HEK293 (cell line): ENCODE measurements around the gene LARGE1.

Experiments used
- CTCF ChIA-PET: fragments of 350-600 bp; formaldehyde crosslinking; extraction: SDS; loops from one replicate; lab custom pipeline; 2021; ENCODE audit warnings: antibody characterized with exemption; lab: Yijun Ruan, JAX
- POLR2A ChIA-PET: fragments of 300-600 bp; formaldehyde crosslinking; extraction: SDS; loops from one replicate; lab custom pipeline; 2020; ENCODE audit warnings: antibody characterized with exemption, inconsistent platforms; lab: Yijun Ruan, JAX
- H3K27ac ChIP-seq: fragments of 200-500 bp; sonication (Bioruptor generic); 2 replicates; pipeline ENCODE4 v1.5.1; 2014; ENCODE audit warnings: low read depth, low read length, control low read depth, inconsistent platforms; ENCODE audit errors: extremely low read depth
- H3K36me3 ChIP-seq, 2 experiments: fragments of 200-500 bp in 1 of 2; sonication (Bioruptor generic) in 1 of 2; 1 replicate in 1 of 2; 2 replicates in 1 of 2; pipeline ENCODE4 v1.5.1; 2014 to 2017; ENCODE audit warnings: inconsistent platforms in 2 of 2, low read length in 2 of 2; ENCODE audit not compliant: control insufficient read depth in 2 of 2, insufficient read depth in 1 of 2
- H3K4me1 ChIP-seq: fragments of 200-500 bp; sonication (Bioruptor generic); 2 replicates; pipeline ENCODE4 v1.5.1; 2014; ENCODE audit warnings: mild to moderate bottlenecking, low read length, inconsistent platforms; ENCODE audit not compliant: control insufficient read depth, insufficient read depth
- H3K4me3 ChIP-seq: 2 replicates; pipeline ENCODE4 v1.5.1; 2011; ENCODE audit warnings: low read depth, mild to moderate bottlenecking, control low read depth, low read length, moderate library complexity
- H3K9me3 ChIP-seq: fragments of 200-500 bp; sonication (Bioruptor generic); 2 replicates; pipeline ENCODE4 v1.5.1; 2014; ENCODE audit warnings: low read depth, low read length, inconsistent platforms; ENCODE audit not compliant: control insufficient read depth, insufficient read depth
- BCL11A ChIP-seq: fragments of 450-650 bp; formaldehyde crosslinking; IDR thresholded peaks from 2 replicates; pipeline ENCODE4 v1.5.1; 2016; ENCODE audit warnings: low read depth, missing biosample characterization, missing genetic modification characterization
- ELK4 ChIP-seq: IDR thresholded peaks from 2 replicates; pipeline ENCODE4 v1.6.1; 2011; ENCODE audit warnings: mild to moderate bottlenecking, low read depth, low read length, borderline replicate concordance
- HOXA7 ChIP-seq: sonication (generic); formaldehyde crosslinking; IDR thresholded peaks from 2 replicates; pipeline ENCODE4 v1.8.1; 2022; ENCODE audit warnings: missing genetic modification reagents, borderline replicate concordance
- PATZ1 ChIP-seq: fragments of 450-650 bp; formaldehyde crosslinking; IDR thresholded peaks from 2 replicates; pipeline ENCODE4 v1.5.1; 2016; ENCODE audit warnings: missing biosample characterization, missing genetic modification characterization
- SCRT2 ChIP-seq: fragments of 450-650 bp; formaldehyde crosslinking; IDR thresholded peaks from 2 replicates; pipeline ENCODE4 v1.5.1; 2016; ENCODE audit warnings: missing biosample characterization, missing genetic modification characterization
- YY1 ChIP-seq: fragments of 450-650 bp; formaldehyde crosslinking; IDR thresholded peaks from 2 replicates; pipeline ENCODE4 v1.5.1; 2018; ENCODE audit warnings: missing biosample characterization, missing genetic modification characterization
- ZBTB26 ChIP-seq: fragments of 450-650 bp; formaldehyde crosslinking; optimal IDR thresholded peaks from 2 replicates; pipeline ENCODE3; 2016; ENCODE audit warnings: missing biosample characterization, mild to moderate bottlenecking, missing genetic modification characterization
- ZNF132 ChIP-seq: fragments of 450-650 bp; formaldehyde crosslinking; IDR thresholded peaks from 2 replicates; pipeline ENCODE4 v1.5.1; 2017; ENCODE audit warnings: missing biosample characterization, missing genetic modification characterization, borderline replicate concordance
- ZNF146 ChIP-seq: fragments of 450-650 bp; formaldehyde crosslinking; IDR thresholded peaks from 2 replicates; pipeline ENCODE4 v1.5.1; 2016; ENCODE audit warnings: missing biosample characterization, missing genetic modification characterization
- ZNF2 ChIP-seq: fragments of 450-650 bp; formaldehyde crosslinking; IDR thresholded peaks from 2 replicates; pipeline ENCODE4 v1.5.1; 2016; ENCODE audit warnings: missing biosample characterization, missing genetic modification characterization
- ZNF26 ChIP-seq: fragments of 450-650 bp; formaldehyde crosslinking; IDR thresholded peaks from 2 replicates; pipeline ENCODE4 v1.5.1; 2016; ENCODE audit warnings: missing biosample characterization, missing genetic modification characterization
- ZNF274 ChIP-seq, 2 experiments: fragments of 200-500 bp in 1 of 2; fragments of 450-650 bp in 1 of 2; sonication (Bioruptor generic) in 1 of 2; formaldehyde crosslinking in 1 of 2; IDR thresholded peaks; 2 replicates each; pipeline versions ENCODE4 v1.5.1 to v1.6.1; 2014 to 2016; ENCODE audit warnings: borderline replicate concordance in 1 of 2, inconsistent platforms in 1 of 2, low read length in 1 of 2, missing biosample characterization in 1 of 2, missing genetic modification characterization in 1 of 2
- ZNF302 ChIP-seq: fragments of 450-650 bp; formaldehyde crosslinking; IDR thresholded peaks from 2 replicates; pipeline ENCODE4 v1.5.1; 2016; ENCODE audit warnings: missing biosample characterization, missing genetic modification characterization, low read depth
- ZNF426 ChIP-seq: fragments of 450-650 bp; formaldehyde crosslinking; IDR thresholded peaks from 2 replicates; pipeline ENCODE4 v1.5.1; 2017; ENCODE audit warnings: missing biosample characterization, missing genetic modification characterization, mild to moderate bottlenecking, inconsistent platforms, moderate library complexity
- ZNF639 ChIP-seq: fragments of 450-650 bp; formaldehyde crosslinking; IDR thresholded peaks from 2 replicates; pipeline ENCODE4 v1.5.1; 2016; ENCODE audit warnings: missing biosample characterization, missing genetic modification characterization
- ZNF664 ChIP-seq: fragments of 450-650 bp; formaldehyde crosslinking; IDR thresholded peaks from 2 replicates; pipeline ENCODE4 v1.5.1; 2016; ENCODE audit warnings: missing biosample characterization, missing genetic modification characterization
- ZSCAN18 ChIP-seq: fragments of 450-650 bp; formaldehyde crosslinking; IDR thresholded peaks from 2 replicates; pipeline ENCODE4 v1.5.1; 2016; ENCODE audit warnings: missing biosample characterization, missing genetic modification characterization

LARGE1 gene

GRCh38 chr22:33573479-33573878 lies 346.8 kb downstream of the LARGE1 start:
- Histone ChIP-seq H3K27ac (no peak overlapping the region), H3K4me1 (peaks cover 9% of the 10 kb centered on the region)
- TF ChIP-seq ZNF302 (tag by site-specific recombination) (no peak), ZNF664 (no peak), ZNF426 (tag by site-specific recombination) (no peak), ZNF2 (tag by site-specific recombination) (no peak), ZNF639 (no peak), ZNF132 (tag by site-specific recombination) (no peak), ZSCAN18 (tag by site-specific recombination) (no peak)
- TF ChIP-seq, all 188 proteins: peak for 0
- POLR2A ChIA-PET, result no interaction called here
- H3K4me3 ChIP-seq, result no peak overlapping the region
- H3K36me3 ChIP-seq, result no peaks in the 10 kb centered on the region
- CTCF ChIA-PET, result interaction anchor here (0.7 to 1.6 kb wide), 2 partner anchors 11 to 271 kb away, joined by 3 to 4 read pairs; no protein-coding TSS in a partner anchor
- no peaks in the 10 kb centered on the region for H3K9me3 ChIP-seq

GRCh38 chr22:33572086-33572485 lies 348.2 kb downstream of the LARGE1 start:
- TF ChIP-seq ELK4, result no peak
- TF ChIP-seq HOXA7 (CRISPR knock-in tag), result no peak
- no peak for TF ChIP-seq ZNF146
- TF ChIP-seq YY1 (tag by site-specific recombination), result no peak
- TF ChIP-seq ZNF274 (IDR thresholded peaks at IDR 0.05; ENCODE audit: low read length), result no peak
- TF ChIP-seq ZNF274 (tag by site-specific recombination; IDR thresholded peaks at IDR 0.05; ENCODE audit: borderline replicate concordance), result no peak
- TF ChIP-seq, all 188 proteins: peak for 0
- Histone ChIP-seq H3K4me3 (no peak overlapping the region), H3K36me3 (no peaks in the 10 kb centered on the region), H3K27ac (no peak overlapping the region), H3K4me1 (no peaks in the 10 kb centered on the region), H3K9me3 (no peaks in the 10 kb centered on the region)
- ChIA-PET POLR2A (no interaction called here), CTCF (interaction anchor here (0.9 to 1.6 kb wide), 2 partner anchors 10 to 270 kb away, joined by 3 to 4 read pairs; no protein-coding TSS in a partner anchor)

- no peaks in the 10 kb centered on the region for H3K4me1 ChIP-seq
- no peaks in the 10 kb centered on the region for H3K9me3 ChIP-seq
- no peak overlapping the region for H3K27ac ChIP-seq
- POLR2A ChIA-PET, result no interaction called here
- no peaks in the 10 kb centered on the region for H3K36me3 ChIP-seq
- no peak overlapping the region for H3K4me3 ChIP-seq
- CTCF ChIA-PET, result interaction anchor here (1.1 kb wide), 1 partner anchor 14 kb away, joined by 3 read pairs; no protein-coding TSS in a partner anchor
- TF ChIP-seq ZSCAN18 (tag by site-specific recombination) (no peak), ZNF26 (tag by site-specific recombination) (no peak), PATZ1 (no peak), ZBTB26 (tag by site-specific recombination) (no peak), BCL11A (tag by site-specific recombination) (no peak), SCRT2 (no peak; the same call in 1 of the 2 replicates)
Measured at GRCh38 chr22:33570110-33570509, 350.2 kb downstream of the LARGE1 start.
